GM03348 (cell line): ENCODE measurements around the gene TUBD1.
A peak's percentile ranks its signal among the peaks of the same experiment; 100 is the strongest.

Source experiments
- DNase-seq: peaks from one replicate; pipeline ENCODE4 v3.0.0; 2012; ENCODE audit warnings: low spot score

The TUBD1 gene

GRCh38 chr17:59825533-59826322 lies 67.0 kb downstream of the TUBD1 start:
- DNase-seq: peak; percentile 47

- no peak for DNase-seq
Observed at GRCh38 chr17:59815965-59816364, 76.8 kb downstream of the TUBD1 start.

GRCh38 chr17:59814685-59815084 lies 78.1 kb downstream of the TUBD1 start:
- no peak for DNase-seq

- DNase-seq: no peak
Observed at GRCh38 chr17:59814276-59814675, 78.5 kb downstream of the TUBD1 start.

GRCh38 chr17:59812139-59812538 lies 80.6 kb downstream of the TUBD1 start:
- DNase-seq: no peak

GRCh38 chr17:59811209-59811608 lies 81.5 kb downstream of the TUBD1 start:
- no peak for DNase-seq

- peak; percentile 40 for DNase-seq
Observed at GRCh38 chr17:59810894-59811153, 81.9 kb downstream of the TUBD1 start.
